HCT116 (cell line): Measurements from ENCODE around the gene SLAMF8. TPM values are rescaled to one million over a fixed set of nuclear protein-coding genes. Genes with fewer than 3 reads are reported as not detected.

Experiments
- ATAC-seq: fragments of 200-7000 bp; cut with Tn5 transposase; 2 replicates; pipeline ENCODE4 v1.9.1; 2020; ENCODE audit warnings: mild to moderate bottlenecking, moderate library complexity
- BruUV-seq: library from RNA; stranded (reverse); fragments of 400-500 nt; replicated peaks from 2 replicates; lab custom pipeline; 2021; lab: Mats Ljungman, UMichigan
- CTCF ChIA-PET: fragments of 300-600 bp; sonication (Branson Sonifier 250); formaldehyde crosslinking; loops from one replicate; lab custom pipeline; 2021; ENCODE audit warnings: antibody characterized with exemption; lab: Charles Lee
- POLR2A ChIA-PET: fragments of 300-600, 350-600 bp; sonication (Branson Sonifier 250); formaldehyde crosslinking; loops from one replicate; lab custom pipeline; 2021; ENCODE audit warnings: antibody characterized with exemption; lab: Charles Lee
- RAD21 ChIA-PET, 2 experiments: fragments of 300-600 bp; sonication (Branson Sonifier 250); formaldehyde crosslinking; loops; one replicate each; lab custom pipeline; 2023; ENCODE audit warnings: low total read pairs in 2 of 2; ENCODE audit not compliant: uncharacterized antibody in 2 of 2, unreplicated experiment in 2 of 2, low non-redundant PET in 1 of 2; lab: Charles Lee
- DNase-seq: peaks from one replicate; pipeline ENCODE4 v3.0.0-alpha.2; 2010; ENCODE audit warnings: low read depth, low spot score
- H2AFZ ChIP-seq: fragments of 200-600 bp; shearing (Covaris generic), sonication (generic); 2 replicates; pipeline ENCODE4 v1.6.1; 2017; ENCODE audit warnings: low read depth, mixed run types, mixed read lengths, antibody characterized with exemption, low read length; ENCODE audit not compliant: poor library complexity, severe bottlenecking
- H3K27ac ChIP-seq: 2 replicates; pipeline ENCODE4 v1.5.1; 2012; ENCODE audit warnings: low read depth, low read length
- H3K27me3 ChIP-seq: fragments of 200-600 bp; sonication (generic); 2 replicates; pipeline ENCODE4 v1.6.1; 2016; ENCODE audit warnings: mixed run types, low read length, mixed read lengths; ENCODE audit not compliant: insufficient read depth
- H3K36me3 ChIP-seq, 2 experiments: fragments of 200-500 bp in 1 of 2; fragments of 200-600 bp in 1 of 2; sonication (Bioruptor generic) in 1 of 2; sonication (generic) in 1 of 2; 2 replicates each; pipeline versions ENCODE4 v1.5.1 to v1.6.1; 2014 to 2016; ENCODE audit warnings: low read length in 2 of 2, inconsistent platforms in 1 of 2, mixed read lengths in 1 of 2, mixed run types in 1 of 2; ENCODE audit not compliant: insufficient read depth in 2 of 2, control insufficient read depth in 1 of 2
- H3K4me1 ChIP-seq, 2 experiments: fragments of 200-600 bp in 1 of 2; sonication (generic) in 1 of 2; 2 replicates each; pipeline versions ENCODE4 v1.5.1 to v1.6.1; 2012 to 2017; ENCODE audit warnings: low read length in 2 of 2, inconsistent platforms in 1 of 2, mild to moderate bottlenecking in 1 of 2, mixed read lengths in 1 of 2, mixed run types in 1 of 2, moderate library complexity in 1 of 2; ENCODE audit not compliant: insufficient read depth in 2 of 2, control insufficient read depth in 1 of 2
- H3K4me2 ChIP-seq: fragments of 200-600 bp; sonication (generic); 2 replicates; pipeline ENCODE4 v1.6.1; 2017; ENCODE audit warnings: mixed run types, low read length, mixed read lengths
- H3K4me3 ChIP-seq, 2 experiments: fragments of 200-600 bp in 1 of 2; sonication (generic) in 1 of 2; replicated peaks in 1 of 2; 2 replicates each; pipeline ENCODE4 v1.5.1; 2011 to 2016; ENCODE audit warnings: low read length in 2 of 2, control low read depth in 1 of 2, low read depth in 1 of 2, mild to moderate bottlenecking in 1 of 2, mixed read lengths in 1 of 2, mixed run types in 1 of 2
- H3K79me2 ChIP-seq: fragments of 200-600 bp; sonication (generic); 2 replicates; pipeline ENCODE4 v1.6.1; 2017; ENCODE audit warnings: mild to moderate bottlenecking, mixed run types, low read length, moderate library complexity, mixed read lengths; ENCODE audit not compliant: insufficient read depth
- H3K9ac ChIP-seq: fragments of 200-600 bp; sonication (generic); 2 replicates; pipeline ENCODE4 v1.6.1; 2016; ENCODE audit warnings: low read length, mixed read lengths
- H3K9me2 ChIP-seq: fragments of 200-600 bp; sonication (generic), shearing (Covaris generic); 2 replicates; pipeline ENCODE4 v1.6.1; 2017; ENCODE audit warnings: mixed run types, mild to moderate bottlenecking, moderate library complexity; ENCODE audit not compliant: insufficient read depth
- H3K9me3 ChIP-seq, 2 experiments: fragments of 200-500 bp in 1 of 2; fragments of 200-600 bp in 1 of 2; sonication (Bioruptor generic) in 1 of 2; sonication (generic) in 1 of 2; 2 replicates each; pipeline ENCODE4 v1.6.1; 2014 to 2017; ENCODE audit warnings: low read length in 2 of 2, mixed read lengths in 2 of 2, inconsistent platforms in 1 of 2, low read depth in 1 of 2, mild to moderate bottlenecking in 1 of 2, mixed run types in 1 of 2, moderate library complexity in 1 of 2; ENCODE audit not compliant: control insufficient read depth in 1 of 2, insufficient read depth in 1 of 2
- H4K20me1 ChIP-seq: fragments of 200-600 bp; sonication (generic), shearing (Covaris generic); 2 replicates; pipeline ENCODE4 v1.6.1; 2017; ENCODE audit warnings: mixed run types, mild to moderate bottlenecking, moderate library complexity; ENCODE audit not compliant: insufficient read depth
- CTCF ChIP-seq, 3 experiments: fragments of 200-600 bp in 1 of 3; sonication (generic) in 1 of 3; IDR thresholded peaks in 2 of 3; conservative IDR thresholded peaks in 1 of 3; 2 replicates each; pipeline ENCODE4 v1.5.1; 2012 to 2017; ENCODE audit warnings: low read depth in 2 of 3, low read length in 2 of 3, antibody characterized with exemption in 1 of 3, borderline replicate concordance in 1 of 3, control low read depth in 1 of 3, mild to moderate bottlenecking in 1 of 3, mixed read lengths in 1 of 3, mixed run types in 1 of 3, moderate library complexity in 1 of 3; ENCODE audit not compliant: insufficient read depth in 1 of 3
- EGR1 ChIP-seq: IDR thresholded peaks from 2 replicates; pipeline ENCODE4 v1.6.1; 2012; ENCODE audit warnings: low read depth
- EZH2phosphoT487 ChIP-seq: fragments of 200-600 bp; IDR thresholded peaks from 2 replicates; pipeline ENCODE4 v1.6.1; 2018; ENCODE audit warnings: antibody characterized with exemption, borderline replicate concordance
- FOSL1 ChIP-seq: IDR thresholded peaks from 2 replicates; pipeline ENCODE4 v1.6.1; 2012; ENCODE audit warnings: low read depth
- RAD21 ChIP-seq: IDR thresholded peaks from 2 replicates; pipeline ENCODE4 v1.6.1; 2012; ENCODE audit warnings: low read depth, mild to moderate bottlenecking
- SIN3A ChIP-seq: IDR thresholded peaks from 2 replicates; pipeline ENCODE4 v1.6.1; 2012; ENCODE audit warnings: low read depth
- intact Hi-C: fragments of 100-400 bp; cut with micrococcal nuclease; formaldehyde crosslinking; loops from 2 replicates; pipeline ENCODE4 v1.10.0; 2022
- total RNA-seq: library from RNA; stranded (reverse); gene quantifications from one replicate; pipeline ENCODE4 v1.2.1, GENCODE V29; 2021; ENCODE audit not compliant: unreplicated experiment

The SLAMF8 gene
- total RNA-seq, 1 experiment from 2014 or later: not detected

GRCh38 chr1:159817276-159818041 lies 9.2 kb upstream of the SLAMF8 start:
- no peaks in the 10 kb centered on the region for H3K36me3 ChIP-seq
- H3K9me2 ChIP-seq: no peaks in the 10 kb centered on the region
- TF ChIP-seq EGR1 (no peak), CTCF (IDR thresholded peaks at IDR 0.05 in 2 of 3, conservative IDR thresholded peaks at IDR 0.05 in 1 of 3; ENCODE audit: borderline replicate concordance in 1 of 3, insufficient read depth in 1 of 3, low read depth in 2 of 3, low read length in 2 of 3) (no peak)
- TF ChIP-seq, all 23 proteins: peak for 0
- Histone ChIP-seq H3K27me3 (peaks cover 9% of the 10 kb centered on the region; the same call in 1 of the 2 replicates), H3K4me3 (no peak overlapping the region), H4K20me1 (no peaks in the 10 kb centered on the region), H3K27ac (no peak overlapping the region), H3K4me1 (no peaks in the 10 kb centered on the region), H2AFZ (no peak overlapping the region), H3K4me2 (no peak overlapping the region), H3K9me3 (no peaks in the 10 kb centered on the region), H3K9ac (no peak overlapping the region), H3K79me2 (no peaks in the 10 kb centered on the region)
- ATAC-seq: no peak
- no peak for DNase-seq
- ChIA-PET RAD21 (no interaction called here), POLR2A (no interaction called here), CTCF (interaction anchor here (0.8 to 1.3 kb wide), 3 partner anchors 12 to 191 kb away, joined by 3 to 6 read pairs (median 5); no protein-coding TSS in a partner anchor)
- intact Hi-C loops: no loop called here
- no TSS peak for BruUV-seq

- ChIA-PET CTCF (no interaction called here), POLR2A (no interaction called here), RAD21 (no interaction called here)
- Histone ChIP-seq H4K20me1 (no peaks in the 10 kb centered on the region), H2AFZ (no peak overlapping the region), H3K9ac (no peak overlapping the region), H3K4me1 (no peaks in the 10 kb centered on the region), H3K4me3 (no peak overlapping the region), H3K36me3 (no peaks in the 10 kb centered on the region), H3K79me2 (no peaks in the 10 kb centered on the region), H3K9me3 (no peaks in the 10 kb centered on the region), H3K27ac (no peak overlapping the region), H3K4me2 (no peak overlapping the region), H3K27me3 (peaks cover 21% of the 10 kb centered on the region; the same call in 1 of the 2 replicates), H3K9me2 (no peaks in the 10 kb centered on the region)
- peak; percentile 60 for ATAC-seq
- no peak for DNase-seq
- BruUV-seq: no TSS peak
- no peak for TF ChIP-seq FOSL1
- TF ChIP-seq RAD21: 0 out of 2 replicates have a peak, but pooled peaks have one; percentile 10
- TF ChIP-seq EZH2phosphoT487: no peak
- TF ChIP-seq CTCF (IDR thresholded peaks at IDR 0.05 in 2 of 3, conservative IDR thresholded peaks at IDR 0.05 in 1 of 3; ENCODE audit: borderline replicate concordance in 1 of 3, insufficient read depth in 1 of 3, low read depth in 2 of 3, low read length in 2 of 3): peak in 2 of 3 experiments; percentile 0 to 27; a peak in 2 of 6 replicates
- no peak for TF ChIP-seq SIN3A
- intact Hi-C loops: no loop called here
Measured at GRCh38 chr1:159821171-159821867, 5.4 kb upstream of the SLAMF8 start.
